IMR-90 (cell line): ENCODE data around the gene UPK1B. TPM values are rescaled to one million over a fixed set of nuclear protein-coding genes. Genes with fewer than 3 reads are reported as not detected.
A peak's percentile ranks its signal among the peaks of the same experiment; 100 is the strongest.

ENCODE experiments used
- ATAC-seq: fragments of 200-7000 bp; cut with Tn5 transposase; 2 replicates; pipeline ENCODE4 v1.9.1; 2020; ENCODE audit warnings: low read depth, mild to moderate bottlenecking, moderate library complexity
- BruUV-seq: library from RNA; stranded (reverse); fragments of 400-500 nt; replicated peaks from 2 replicates; lab custom pipeline; 2021; lab: Mats Ljungman, UMichigan
- CTCF ChIA-PET: fragments of 300-600 bp; formaldehyde crosslinking; extraction: SDS; loops from one replicate; lab custom pipeline; 2021; ENCODE audit warnings: antibody characterized with exemption; lab: Yijun Ruan, JAX
- POLR2A ChIA-PET: fragments of 300-600 bp; sonication (Branson Sonifier 250); formaldehyde crosslinking; loops from one replicate; lab custom pipeline; 2022; ENCODE audit warnings: antibody characterized with exemption; ENCODE audit not compliant: unreplicated experiment; lab: Charles Lee
- DNase-seq: peaks from one replicate; pipeline ENCODE4 v3.0.0; 2013
- H2AFZ ChIP-seq: replicated peaks from 2 replicates; pipeline ENCODE3; 2013; ENCODE audit warnings: low read length, mild to moderate bottlenecking; ENCODE audit not compliant: poor library complexity
- H2AK5ac ChIP-seq: 2 replicates; pipeline ENCODE4 v1.6.1; 2013; ENCODE audit warnings: low read depth, low read length, inconsistent platforms
- H2AK9ac ChIP-seq: replicated peaks from 2 replicates; pipeline ENCODE3; 2013; ENCODE audit warnings: mild to moderate bottlenecking, low read depth, low read length, moderate library complexity; ENCODE audit not compliant: poor library complexity
- H2BK120ac ChIP-seq: 2 replicates; pipeline ENCODE4 v1.6.1; 2013; ENCODE audit warnings: low read depth, low read length, inconsistent platforms
- H2BK15ac ChIP-seq: 3 replicates; pipeline ENCODE4 v1.6.1; 2013; ENCODE audit warnings: low read depth, low read length, inconsistent platforms
- H2BK20ac ChIP-seq: 2 replicates; pipeline ENCODE4 v1.6.1; 2013; ENCODE audit warnings: low read depth, mild to moderate bottlenecking, inconsistent platforms, low read length, moderate library complexity
- H2BK5ac ChIP-seq: 2 replicates; pipeline ENCODE4 v1.6.1; 2013; ENCODE audit warnings: mild to moderate bottlenecking, low read depth, low read length, inconsistent platforms; ENCODE audit not compliant: poor library complexity, severe bottlenecking
- H3K14ac ChIP-seq: replicated peaks from 2 replicates; pipeline ENCODE4 v1.6.1; 2013; ENCODE audit warnings: low read depth, low read length, inconsistent platforms
- H3K18ac ChIP-seq: 2 replicates; pipeline ENCODE4 v1.6.1; 2013; ENCODE audit warnings: low read depth, low read length, control low read depth
- H3K23ac ChIP-seq: 2 replicates; pipeline ENCODE4 v1.6.1; 2013; ENCODE audit warnings: low read depth, low read length, inconsistent platforms
- H3K27ac ChIP-seq: 2 replicates; pipeline ENCODE4 v1.5.1; 2013; ENCODE audit warnings: mild to moderate bottlenecking, control low read depth, low read length; ENCODE audit not compliant: insufficient read depth
- H3K27me3 ChIP-seq: 2 replicates; pipeline ENCODE4 v1.6.1; 2013; ENCODE audit warnings: low read length; ENCODE audit not compliant: control insufficient read depth, insufficient read depth
- H3K36me3 ChIP-seq: 2 replicates; pipeline ENCODE4 v1.6.1; 2013; ENCODE audit warnings: low read length, mixed read lengths; ENCODE audit not compliant: control insufficient read depth, insufficient read depth
- H3K4ac ChIP-seq: 2 replicates; pipeline ENCODE4 v1.6.1; 2013; ENCODE audit warnings: low read depth, low read length, inconsistent platforms
- H3K4me1 ChIP-seq: 2 replicates; pipeline ENCODE4 v1.6.1; 2013; ENCODE audit warnings: low read length, mixed read lengths; ENCODE audit not compliant: control insufficient read depth, insufficient read depth
- H3K4me2 ChIP-seq: 2 replicates; pipeline ENCODE4 v1.6.1; 2013; ENCODE audit warnings: low read depth, mild to moderate bottlenecking, control low read depth, low read length, moderate library complexity
- H3K4me3 ChIP-seq: 2 replicates; pipeline ENCODE4 v1.5.1; 2013; ENCODE audit warnings: low read depth, mild to moderate bottlenecking, control low read depth, low read length, moderate library complexity; ENCODE audit not compliant: insufficient read depth
- H3K56ac ChIP-seq: 2 replicates; pipeline ENCODE4 v1.6.1; 2013; ENCODE audit warnings: low read length, inconsistent platforms; ENCODE audit not compliant: insufficient read depth; ENCODE audit errors: extremely low read depth
- H3K79me1 ChIP-seq, 2 experiments: 2 replicates each; pipeline ENCODE4 v1.6.1; 2013; ENCODE audit warnings: low read length in 2 of 2, inconsistent platforms in 1 of 2, low read depth in 1 of 2
- H3K9ac ChIP-seq: 2 replicates; pipeline ENCODE4 v1.6.1; 2013; ENCODE audit warnings: low read depth, low read length, control low read depth
- H3K9me1 ChIP-seq: 2 replicates; pipeline ENCODE4 v1.6.1; 2013; ENCODE audit warnings: low read length, inconsistent platforms; ENCODE audit not compliant: insufficient read depth
- H3K9me3 ChIP-seq: 2 replicates; pipeline ENCODE4 v1.6.1; 2013; ENCODE audit warnings: low read length; ENCODE audit not compliant: control insufficient read depth, insufficient read depth
- H4K20me1 ChIP-seq: 2 replicates; pipeline ENCODE4 v1.6.1; 2013; ENCODE audit warnings: low read length, inconsistent platforms; ENCODE audit not compliant: insufficient read depth
- H4K5ac ChIP-seq: 2 replicates; pipeline ENCODE4 v1.6.1; 2013; ENCODE audit warnings: mild to moderate bottlenecking, low read depth, low read length, control low read depth
- H4K8ac ChIP-seq, 2 experiments: 2 replicates each; pipeline ENCODE4 v1.6.1; 2013; ENCODE audit warnings: low read depth in 2 of 2, low read length in 2 of 2, control low read depth in 1 of 2, inconsistent platforms in 1 of 2
- H4K91ac ChIP-seq: 2 replicates; pipeline ENCODE4 v1.6.1; 2013; ENCODE audit warnings: low read depth, low read length, inconsistent platforms; ENCODE audit not compliant: insufficient read depth
- BHLHE40 ChIP-seq: fragments of 150-350 bp; IDR thresholded peaks from 2 replicates; pipeline ENCODE4 v1.6.1; 2016; ENCODE audit warnings: mild to moderate bottlenecking, low read depth, low read length
- MAZ ChIP-seq: IDR thresholded peaks from 2 replicates; pipeline ENCODE4 v1.6.1; 2012; ENCODE audit warnings: low read depth, mild to moderate bottlenecking, low read length, improper control_type of control experiment, moderate library complexity, borderline replicate concordance
- RAD21 ChIP-seq: IDR thresholded peaks from 2 replicates; pipeline ENCODE4 v1.6.1; 2012; ENCODE audit warnings: low read length, improper control_type of control experiment
- dilution Hi-C: fragments of 300-500 bp; cut with HindIII; formaldehyde crosslinking; loops from one replicate; pipeline ENCODE4 v1.14.3; 2018; ENCODE audit warnings: low sequenced_read_pairs; ENCODE audit not compliant: unreplicated experiment
- in situ Hi-C: fragments of 300-500 bp; cut with MboI; formaldehyde crosslinking; loops from 3 replicates; pipeline ENCODE4 v1.14.3; 2019; ENCODE audit warnings: low sequenced_read_pairs, inconsistent platforms, mixed read lengths
- intact Hi-C: fragments of 100-400 bp; cut with micrococcal nuclease; formaldehyde crosslinking; loops from 2 replicates; pipeline ENCODE4 v1.10.0; 2022
- polyA plus RNA-seq, 3 experiments: library from polyadenylated mRNA; depleted of rRNA; stranded (reverse); fragments of >200 nt; gene quantifications; 2 replicates each; pipeline ENCODE4 v1.2.3, GENCODE V29; 2012; ENCODE audit warnings: low replicate concordance in 1 of 3
- total RNA-seq: library from RNA; depleted of rRNA; stranded (reverse); fragments of >200 nt; gene quantifications from 2 replicates; pipeline ENCODE4 v1.2.3, GENCODE V29; 2012
- TF ChIP-seq, protein P1 (sequence below): conservative IDR thresholded peaks from 2 replicates; pipeline ENCODE4 v1.5.1; 2012; ENCODE audit warnings: mild to moderate bottlenecking, low read depth, low read length, improper control_type of control experiment

UPK1B gene
- total and polyA plus RNA-seq, 2 of the 4 experiments (the other 2 are of a cell fraction) = 0.36 to 0.55 TPM

DNA sequence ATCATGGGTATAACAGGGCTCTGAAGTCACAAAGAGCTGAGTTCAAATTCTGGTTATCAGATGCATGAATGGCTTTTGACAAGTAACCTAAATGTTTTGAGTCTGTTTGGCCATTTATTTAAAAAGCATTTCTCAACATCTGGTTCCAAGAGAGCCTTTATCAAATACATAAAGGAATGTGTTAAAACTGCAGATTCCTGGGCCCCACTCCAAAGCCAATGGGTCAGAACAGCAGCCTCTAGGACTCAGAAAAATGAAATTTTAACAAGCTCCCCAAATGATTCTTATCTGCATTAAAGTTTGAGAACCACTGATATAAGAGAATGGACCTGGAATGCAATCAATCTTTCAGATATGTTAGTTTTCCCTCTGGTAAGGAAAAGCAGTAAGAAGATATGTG, 63.9 kb downstream of the UPK1B start:
- H3K4ac ChIP-seq = no peak overlapping the region
- no peak overlapping the region for H3K9ac ChIP-seq
- BruUV-seq = no TSS peak
- no peak overlapping the region for H3K18ac ChIP-seq
- no peak overlapping the region for H3K4me3 ChIP-seq
- H3K9me3 ChIP-seq = no peaks in the 10 kb centered on the region
- peaks cover 15 to 40% of the 10 kb centered on the region in 2 experiments for H3K79me1 ChIP-seq
- no peak overlapping the region for H4K91ac ChIP-seq
- no peak for ATAC-seq
- TF ChIP-seq BHLHE40 (no peak), MAZ (no peak), RAD21 (no peak)
- TF ChIP-seq, protein P1, sequence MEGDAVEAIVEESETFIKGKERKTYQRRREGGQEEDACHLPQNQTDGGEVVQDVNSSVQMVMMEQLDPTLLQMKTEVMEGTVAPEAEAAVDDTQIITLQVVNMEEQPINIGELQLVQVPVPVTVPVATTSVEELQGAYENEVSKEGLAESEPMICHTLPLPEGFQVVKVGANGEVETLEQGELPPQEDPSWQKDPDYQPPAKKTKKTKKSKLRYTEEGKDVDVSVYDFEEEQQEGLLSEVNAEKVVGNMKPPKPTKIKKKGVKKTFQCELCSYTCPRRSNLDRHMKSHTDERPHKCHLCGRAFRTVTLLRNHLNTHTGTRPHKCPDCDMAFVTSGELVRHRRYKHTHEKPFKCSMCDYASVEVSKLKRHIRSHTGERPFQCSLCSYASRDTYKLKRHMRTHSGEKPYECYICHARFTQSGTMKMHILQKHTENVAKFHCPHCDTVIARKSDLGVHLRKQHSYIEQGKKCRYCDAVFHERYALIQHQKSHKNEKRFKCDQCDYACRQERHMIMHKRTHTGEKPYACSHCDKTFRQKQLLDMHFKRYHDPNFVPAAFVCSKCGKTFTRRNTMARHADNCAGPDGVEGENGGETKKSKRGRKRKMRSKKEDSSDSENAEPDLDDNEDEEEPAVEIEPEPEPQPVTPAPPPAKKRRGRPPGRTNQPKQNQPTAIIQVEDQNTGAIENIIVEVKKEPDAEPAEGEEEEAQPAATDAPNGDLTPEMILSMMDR = no peak
- no peak overlapping the region for H4K5ac ChIP-seq
- dilution Hi-C loops = no loop called here
- H2AFZ ChIP-seq = no peak overlapping the region
- no peak overlapping the region for H4K8ac ChIP-seq
- peak; percentile 11 for DNase-seq
- intact Hi-C loops = no loop called here
- H2BK120ac ChIP-seq = no peak overlapping the region
- peak overlapping the region; percentile 4 for H2BK5ac ChIP-seq
- H2AK9ac ChIP-seq = no peak overlapping the region
- H3K27me3 ChIP-seq = no peaks in the 10 kb centered on the region
- ChIA-PET CTCF (interaction anchor here (0.8 to 0.9 kb wide), 2 partner anchors 10 to 12 kb away, joined by 3 to 4 read pairs; no protein-coding TSS in a partner anchor), POLR2A (no interaction called here)
- H4K20me1 ChIP-seq = peaks cover 6% of the 10 kb centered on the region; the same call in 1 of the 2 replicates
- no peak overlapping the region for H2AK5ac ChIP-seq
- H3K27ac ChIP-seq = no peak overlapping the region
- H2BK15ac ChIP-seq = no peak overlapping the region
- H2BK20ac ChIP-seq = no peak overlapping the region; the same call in 1 of the 2 replicates
- H3K23ac ChIP-seq = no peak overlapping the region
- H3K56ac ChIP-seq = no peak overlapping the region
- no peak overlapping the region for H3K14ac ChIP-seq
- H3K4me2 ChIP-seq = peak overlapping the region; percentile 22; the same call in 1 of the 2 replicates
- H3K36me3 ChIP-seq = peaks cover 15% of the 10 kb centered on the region
- in situ Hi-C loops = no loop called here
- peaks cover 5% of the 10 kb centered on the region; the same call in 1 of the 2 replicates for H3K4me1 ChIP-seq
- peaks cover 8% of the 10 kb centered on the region for H3K9me1 ChIP-seq
